Fibroblast of skin of scalp (primary cell): ENCODE measurements around the gene RUSF1. TPM values are rescaled to one million over a fixed set of nuclear protein-coding genes. Genes with fewer than 3 reads are reported as not detected.
"Not testable (repeated sequence)": the region's sequence is repeated elsewhere in the genome, so short reads cannot be mapped to it uniquely, and the experiment has no call there.

Experiments
- DNase-seq: peaks from one replicate; pipeline ENCODE4 v3.0.0-alpha.2; 2013
- polyA plus RNA-seq, 2 experiments: library from polyadenylated mRNA; unstranded; fragments of 120-200 nt; gene quantifications; one replicate each; pipeline ENCODE4 v1.2.1, GENCODE V29; 2013; ENCODE audit not compliant: insufficient read length in 2 of 2

Gene RUSF1
- polyA plus RNA-seq (2013, experiment 1 of 2; ENCODE audit: insufficient read length), result 72.3 TPM
- polyA plus RNA-seq (2013, experiment 2 of 2; ENCODE audit: insufficient read length), result 72.0 TPM

- peak; percentile 94 for DNase-seq
Measured at GRCh38 chr16:31507929-31508705, at the start of gene RUSF1. RUSF1 (minus strand) TSS chr16:31508391; CDS start chr16:31508373, 18 bp downstream.

GRCh38 chr16:31542763-31543162 is 34.6 kb upstream of the RUSF1 start:
- no peak for DNase-seq

- not testable (repeated sequence) for DNase-seq
Measured at GRCh38 chr16:31539762-31540161, 31.6 kb upstream of the RUSF1 start.

- not testable (repeated sequence) for DNase-seq
Measured at GRCh38 chr16:31538243-31538598, 30.0 kb upstream of the RUSF1 start.

GRCh38 chr16:31537362-31538242 is 29.4 kb upstream of the RUSF1 start:
- DNase-seq, result peak; percentile 43

- no peak for DNase-seq
Measured at GRCh38 chr16:31536804-31537361, 28.7 kb upstream of the RUSF1 start.

- DNase-seq, result no peak
Measured at GRCh38 chr16:31535737-31536136, 27.5 kb upstream of the RUSF1 start.

GRCh38 chr16:31532896-31533295 is 24.7 kb upstream of the RUSF1 start:
- DNase-seq, result no peak

- DNase-seq, result no peak
Measured at GRCh38 chr16:31532120-31532519, 23.9 kb upstream of the RUSF1 start.

GRCh38 chr16:31531096-31531495 is 22.9 kb upstream of the RUSF1 start:
- no peak for DNase-seq

GRCh38 chr16:31530405-31530804 is 22.2 kb upstream of the RUSF1 start:
- no peak for DNase-seq

GRCh38 chr16:31529937-31530312 is 21.7 kb upstream of the RUSF1 start:
- DNase-seq, result no peak

GRCh38 chr16:31529108-31529936 is 21.1 kb upstream of the RUSF1 start:
- DNase-seq, result peak; percentile 79

- peak; percentile 3 for DNase-seq
Measured at GRCh38 chr16:31528523-31529107, 20.4 kb upstream of the RUSF1 start.

- no peak for DNase-seq
Measured at GRCh38 chr16:31527734-31528274, 19.6 kb upstream of the RUSF1 start, which contains the start of gene AHSP. AHSP (plus strand) TSS chr16:31527900; CDS start chr16:31528140, 240 bp downstream.

GRCh38 chr16:31525113-31525512 is 16.9 kb upstream of the RUSF1 start:
- no peak for DNase-seq

GRCh38 chr16:31523768-31524167 is 15.6 kb upstream of the RUSF1 start:
- not testable (repeated sequence) for DNase-seq

GRCh38 chr16:31522071-31522470 is 13.9 kb upstream of the RUSF1 start:
- DNase-seq, result no peak

- no peak for DNase-seq
Measured at GRCh38 chr16:31521368-31521767, 13.2 kb upstream of the RUSF1 start.

- DNase-seq, result no peak
Measured at GRCh38 chr16:31519759-31520431, 11.7 kb upstream of the RUSF1 start.
